ENCODE results near the gene DDX54.
"Not testable (repeated sequence)": the region's sequence is repeated elsewhere in the genome, so short reads cannot be mapped to it uniquely, and the experiment has no call there.

DDX54 gene

GRCh38 chr12:113220593-113221180, 35.4 kb upstream of the DDX54 start:
- no peak for DNase-seq (ENCODE audit: low read depth in 2 of 2)

- no peak for DNase-seq (ENCODE audit: low read depth in 2 of 2)
Observed at GRCh38 chr12:113216027-113216426, 30.7 kb upstream of the DDX54 start.

DNA sequence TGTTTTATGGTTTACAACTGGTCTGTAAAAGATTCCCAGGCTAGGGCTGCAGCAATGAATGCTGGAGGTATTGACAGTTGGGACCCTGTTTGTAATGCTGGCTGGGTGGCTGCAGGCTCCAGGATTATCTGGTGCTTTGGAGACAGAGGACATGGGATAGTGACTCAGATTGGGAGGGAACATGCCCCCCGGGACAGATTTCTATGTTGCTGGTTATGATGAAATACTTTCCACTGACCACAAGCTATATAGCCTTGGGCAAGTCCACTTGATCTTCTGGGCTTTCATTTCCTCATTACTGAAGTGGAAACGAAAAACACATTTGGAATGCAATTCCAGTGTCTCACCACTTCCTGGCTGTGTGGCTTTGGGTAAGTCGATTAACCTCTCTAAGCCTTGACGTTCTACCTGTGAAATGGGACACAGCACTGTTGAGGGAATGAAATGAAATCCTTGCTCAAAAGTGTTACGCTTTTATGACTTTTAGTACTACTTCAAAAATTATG, 29.7 kb upstream of the DDX54 start:
- DNase-seq (ENCODE audit: low read depth in 2 of 2) = no peak

DNA sequence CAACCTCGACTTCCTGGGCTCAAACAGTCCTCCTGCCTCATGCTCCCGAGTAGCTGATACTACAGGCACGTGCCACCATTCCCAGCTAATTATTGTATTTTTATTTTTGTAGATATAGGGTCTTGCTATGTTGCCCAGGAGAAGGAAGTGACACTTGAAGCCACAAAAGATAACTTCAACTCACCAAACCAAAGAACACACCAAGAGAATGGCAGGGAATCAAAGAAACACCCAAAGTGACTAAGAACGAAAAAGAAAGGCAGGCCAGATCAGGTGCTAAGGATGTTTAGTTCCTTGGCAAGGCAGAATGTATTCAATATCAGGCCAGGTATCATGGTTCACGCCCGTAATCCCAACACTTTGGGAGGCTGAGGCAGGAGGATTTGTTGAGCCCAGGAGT, 25.9 kb upstream of the DDX54 start:
- DNase-seq (ENCODE audit: low read depth in 2 of 2) = no peak

- no peak for DNase-seq (ENCODE audit: low read depth in 2 of 2)
Observed at GRCh38 chr12:113208041-113208934, 23.0 kb upstream of the DDX54 start.

DNA sequence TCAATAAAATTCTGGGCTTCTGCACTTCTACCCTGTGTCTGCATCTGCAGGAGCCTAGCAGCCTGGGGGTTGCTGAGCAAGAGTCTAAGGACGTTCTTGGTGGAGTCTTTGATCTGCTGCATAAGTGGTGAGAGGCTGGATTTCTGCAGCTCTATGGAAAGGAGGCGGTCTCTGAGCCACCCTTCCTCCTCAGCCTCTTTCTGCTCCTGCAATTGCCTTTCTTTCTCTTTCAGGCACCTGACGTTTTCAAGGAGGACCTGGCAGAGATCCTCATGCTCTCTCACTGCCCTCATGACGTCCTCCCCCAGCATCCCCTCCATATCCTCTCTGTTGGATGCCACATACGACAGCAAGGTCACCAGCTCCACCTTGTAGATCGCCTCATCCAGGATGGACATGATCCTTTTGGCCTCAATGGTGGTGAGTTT, 22.3 kb upstream of the DDX54 start:
- no peak for DNase-seq (ENCODE audit: low read depth in 2 of 2)

GRCh38 chr12:113206802-113207201, 21.5 kb upstream of the DDX54 start:
- not testable (repeated sequence) for DNase-seq (ENCODE audit: low read depth in 2 of 2)

DNA sequence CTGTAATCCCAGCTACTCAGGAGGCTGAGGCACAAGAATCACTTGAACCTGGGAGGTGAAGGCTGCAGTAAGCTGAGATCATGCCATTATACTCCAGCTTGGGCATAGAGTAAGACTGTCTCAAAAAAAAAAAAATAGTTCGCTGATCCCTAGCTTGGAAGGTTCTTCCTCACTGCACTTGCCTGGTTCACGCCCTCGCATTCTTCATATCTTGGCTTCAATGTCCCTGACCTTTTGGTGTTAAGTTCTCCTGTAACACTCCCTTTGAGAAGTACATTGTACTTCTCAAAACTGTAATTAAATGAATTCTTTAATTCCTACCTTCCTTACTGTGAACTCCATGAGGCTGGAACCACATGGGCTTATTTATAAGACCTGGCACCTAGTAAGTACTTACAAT, 19.5 kb upstream of the DDX54 start:
- DNase-seq (ENCODE audit: low read depth in 2 of 2) = no peak

DNA sequence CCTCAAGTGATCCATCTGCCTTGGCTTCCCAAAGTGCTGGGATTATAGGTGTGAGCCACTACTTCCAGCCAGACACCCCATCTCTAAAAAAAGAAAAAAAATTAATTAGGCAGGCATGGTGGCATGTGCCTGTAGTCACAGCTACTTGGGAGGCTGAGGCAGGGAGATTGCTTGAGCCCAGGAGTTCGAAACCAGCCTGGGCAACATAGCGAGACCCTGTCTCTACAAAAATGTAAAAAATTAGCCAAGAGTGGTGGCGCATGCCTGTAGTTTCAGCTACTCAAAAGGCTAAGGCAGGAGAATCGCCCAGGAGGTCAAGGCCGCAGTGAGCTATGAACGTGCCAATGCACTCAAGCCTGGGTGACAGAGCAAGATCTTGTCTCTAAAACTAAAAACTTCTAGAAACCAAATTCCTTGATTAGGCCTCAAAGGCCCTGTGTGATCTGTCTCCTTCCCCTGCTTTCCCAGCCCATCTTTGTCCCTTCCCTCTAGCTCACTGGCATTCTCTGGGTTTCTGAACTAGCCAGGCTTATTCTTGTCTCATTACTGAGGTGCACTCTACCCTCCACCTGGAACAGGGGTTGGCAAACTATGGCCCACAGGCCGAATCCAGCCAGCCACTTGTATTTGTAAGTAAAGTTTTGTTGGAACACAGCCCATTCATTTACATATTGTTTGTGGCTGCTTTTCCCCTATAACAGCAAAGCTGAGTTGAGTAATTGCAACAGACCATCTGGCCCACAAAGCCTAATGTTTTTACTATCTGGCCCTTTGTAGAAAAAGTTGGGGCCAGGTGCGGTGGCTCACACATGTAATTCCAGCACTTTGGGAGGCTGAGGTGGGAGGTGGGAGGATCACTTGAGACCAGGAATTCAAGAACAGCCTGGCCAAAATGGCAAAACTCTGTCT, 18.8 kb upstream of the DDX54 start:
- DNase-seq (ENCODE audit: low read depth in 2 of 2) = no peak

- no peak for DNase-seq (ENCODE audit: low read depth in 2 of 2)
Observed at GRCh38 chr12:113202300-113203075, 17.2 kb upstream of the DDX54 start.

DNA sequence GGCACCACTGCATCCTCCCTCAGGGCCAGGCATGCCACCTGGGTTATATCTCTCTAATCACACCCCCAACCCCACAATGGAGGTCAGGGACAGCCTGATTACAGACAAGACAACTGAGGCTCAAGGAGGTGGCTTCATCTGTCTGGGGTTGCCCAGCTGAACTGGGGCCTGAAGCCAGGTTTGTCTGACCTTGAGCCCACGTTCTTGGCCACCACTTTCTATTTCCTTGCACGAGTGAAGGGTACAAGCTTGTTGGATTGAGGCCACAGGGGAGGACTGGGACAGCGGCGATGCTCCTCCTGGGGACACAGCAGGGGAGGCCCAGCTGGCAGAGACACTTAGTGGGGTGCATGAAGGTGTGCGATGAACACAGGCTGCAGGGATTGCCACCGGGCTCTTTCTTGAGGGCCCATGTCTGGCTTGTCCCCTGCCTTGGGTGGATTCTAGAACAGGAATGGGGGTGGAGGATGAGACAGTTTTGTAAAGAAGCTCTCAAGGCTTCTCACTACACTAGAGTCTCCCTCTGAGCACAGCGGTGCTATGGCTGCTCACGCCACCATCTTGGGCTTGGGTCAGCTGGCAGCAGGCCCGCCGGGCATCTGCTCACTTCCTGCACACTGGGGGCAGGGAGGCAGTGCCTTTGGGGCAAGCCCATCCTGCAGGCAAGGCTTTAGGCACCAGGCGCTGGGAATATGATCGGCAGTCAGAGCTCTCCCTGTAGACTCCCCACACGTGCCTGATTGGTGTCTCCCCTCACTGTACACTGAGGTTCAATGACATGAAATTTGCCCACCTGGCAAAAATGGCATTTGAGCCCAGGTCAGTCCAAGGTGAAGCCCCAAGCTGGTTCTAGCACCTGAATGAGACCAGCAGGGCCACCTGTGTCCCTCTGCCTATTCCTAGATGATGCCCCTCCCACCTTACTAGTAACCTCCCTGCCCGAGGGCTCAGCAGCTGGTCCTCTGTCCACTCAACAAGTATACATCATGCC, 16.2 kb upstream of the DDX54 start:
- DNase-seq (ENCODE audit: low read depth in 2 of 2) = no peak

GRCh38 chr12:113200021-113200797, 14.9 kb upstream of the DDX54 start:
- DNase-seq (ENCODE audit: low read depth in 2 of 2) = no peak

DNA sequence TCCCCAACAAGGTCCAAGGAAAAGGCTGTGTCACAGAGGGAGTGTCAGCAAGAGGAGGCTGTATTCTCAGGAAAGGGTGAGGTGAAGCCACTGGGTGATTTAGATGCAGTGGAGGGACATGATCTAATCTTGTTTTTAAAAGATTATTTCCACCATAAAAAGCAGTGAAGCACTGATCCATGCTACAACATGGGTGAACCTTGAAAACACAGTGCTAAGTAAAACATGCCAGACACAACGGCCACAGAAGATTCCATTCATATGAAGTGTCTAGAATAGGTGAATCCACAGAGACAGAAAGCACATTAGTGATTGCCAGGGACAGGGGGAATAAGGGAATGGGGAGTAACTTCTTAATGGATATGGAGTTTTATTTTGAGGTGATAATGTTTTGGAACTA, 13.0 kb upstream of the DDX54 start:
- DNase-seq (ENCODE audit: low read depth in 2 of 2) = no peak

DNA sequence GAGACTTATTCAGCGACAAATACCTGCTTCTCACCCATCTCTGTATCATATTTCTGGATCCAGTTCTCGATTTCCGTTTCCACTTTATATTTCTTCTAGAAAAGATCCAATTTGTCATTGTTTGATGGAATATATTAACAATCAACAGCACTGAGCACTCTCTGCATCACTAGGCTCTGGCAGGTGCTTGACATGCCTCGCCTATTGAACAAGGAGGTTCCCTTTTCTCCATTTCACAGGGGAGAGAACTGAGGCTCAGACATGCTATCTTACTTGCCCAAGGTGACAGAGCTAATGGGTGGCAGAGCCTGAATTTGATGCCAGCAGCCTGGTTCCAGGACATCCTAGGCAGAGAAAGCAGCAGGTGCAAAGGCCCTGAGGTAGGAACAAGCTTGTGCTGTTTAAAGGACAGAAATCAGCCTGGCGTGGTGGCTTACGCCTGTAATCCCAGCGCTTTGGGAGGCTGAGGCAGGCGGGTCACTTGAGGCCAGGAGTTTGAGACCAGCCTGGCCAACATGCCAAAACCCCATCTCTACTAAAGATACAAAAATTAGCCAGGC, 12.3 kb upstream of the DDX54 start:
- DNase-seq (ENCODE audit: low read depth in 2 of 2) = no peak

- DNase-seq (ENCODE audit: low read depth in 2 of 2) = peak; percentile 8 to 31
Observed at GRCh38 chr12:113196990-113197389, 11.7 kb upstream of the DDX54 start.

- DNase-seq (ENCODE audit: low read depth in 2 of 2) = no peak
Observed at GRCh38 chr12:113196582-113196981, 11.3 kb upstream of the DDX54 start.

DNA sequence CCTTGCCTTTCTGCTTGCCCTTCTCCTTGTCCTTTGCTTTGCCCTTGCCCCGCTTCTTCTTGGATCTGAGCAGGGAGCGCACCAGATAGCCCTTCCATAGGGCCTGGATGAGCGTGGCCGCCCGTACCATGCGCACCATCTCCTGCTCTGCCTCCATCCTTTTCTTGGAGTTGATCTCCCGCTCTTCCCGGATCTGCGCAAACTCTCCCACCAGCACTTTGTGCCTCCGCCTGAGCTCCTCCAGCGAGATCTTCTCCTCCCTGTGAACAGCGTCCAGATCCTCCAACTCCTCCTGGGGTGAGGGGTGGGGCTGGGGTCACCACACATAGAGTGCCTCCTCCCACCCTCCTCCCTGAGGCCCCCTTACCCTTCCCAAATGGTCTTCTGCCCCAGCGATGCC, 10.3 kb upstream of the DDX54 start:
- no peak for DNase-seq (ENCODE audit: low read depth in 2 of 2)

GRCh38 chr12:113194971-113195391, 9.7 kb upstream of the DDX54 start:
- DNase-seq (ENCODE audit: low read depth in 2 of 2) = no peak

DNA sequence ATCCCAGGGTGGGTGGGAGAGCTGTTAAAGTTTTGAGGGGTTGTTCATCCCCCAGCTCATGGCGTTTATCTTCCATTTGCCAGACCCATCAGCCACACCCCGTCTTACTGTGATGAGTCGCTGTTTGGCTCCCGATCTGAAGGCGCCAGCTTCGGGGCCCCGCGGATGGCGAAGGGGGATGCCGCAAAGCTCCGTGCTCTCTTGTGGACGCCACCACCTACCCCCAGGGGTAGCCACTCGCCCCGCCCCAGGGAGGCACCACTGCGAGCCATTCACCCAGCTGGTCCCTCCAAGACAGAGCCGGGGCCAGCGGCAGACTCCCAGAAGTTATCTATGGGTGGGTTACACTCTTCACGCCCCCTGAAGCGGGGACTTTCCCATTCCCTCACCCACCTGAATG, 5.9 kb upstream of the DDX54 start:
- DNase-seq (ENCODE audit: low read depth in 2 of 2) = no peak
